Parathyroid adenoma (tissue), 2 donors: ENCODE results near the gene STAB2.

Experiments used
- H2AFZ ChIP-seq: fragments of 300-600 bp; sonication (generic); one replicate; pipeline ENCODE4 v1.7.0; 2017; ENCODE audit warnings: antibody characterized with exemption, mild to moderate bottlenecking
- H3K27ac ChIP-seq: fragments of 300-600 bp; sonication (generic); one replicate; pipeline ENCODE4 v1.7.0; 2017
- H3K27me3 ChIP-seq: fragments of 300-600 bp; sonication (generic); one replicate; pipeline ENCODE4 v1.7.0; 2017; ENCODE audit warnings: low read length; ENCODE audit not compliant: control insufficient read depth, insufficient read depth
- H3K36me3 ChIP-seq: fragments of 300-600 bp; sonication (generic); one replicate; pipeline ENCODE4 v1.7.0; 2017; ENCODE audit warnings: low read length; ENCODE audit not compliant: control insufficient read depth, insufficient read depth
- H3K4me1 ChIP-seq: fragments of 300-600 bp; sonication (generic); one replicate; pipeline ENCODE4 v1.7.0; 2017; ENCODE audit warnings: control low read depth
- H3K4me2 ChIP-seq: fragments of 300-600 bp; sonication (generic); one replicate; pipeline ENCODE4 v1.7.0; 2017; ENCODE audit warnings: low read length
- H3K4me3 ChIP-seq: fragments of 300-600 bp; sonication (generic); one replicate; pipeline ENCODE4 v1.7.0; 2017; ENCODE audit warnings: low read depth, low read length
- H3K79me2 ChIP-seq: fragments of 300-600 bp; sonication (generic); one replicate; pipeline ENCODE4 v1.7.0; 2017; ENCODE audit warnings: control low read depth
- H3K9ac ChIP-seq: fragments of 300-600 bp; sonication (generic); one replicate; pipeline ENCODE4 v1.7.0; 2017; ENCODE audit warnings: mild to moderate bottlenecking
- H3K9me3 ChIP-seq: fragments of 300-600 bp; sonication (generic); one replicate; pipeline ENCODE4 v1.7.0; 2017; ENCODE audit warnings: low read length; ENCODE audit not compliant: control insufficient read depth
- TF ChIP-seq, protein P1 (sequence below): fragments of 300-600 bp; sonication (generic); IDR thresholded peaks from one replicate; pipeline ENCODE4 v1.7.0; 2017; ENCODE audit warnings: antibody characterized with exemption, mild to moderate bottlenecking
- donor health status: primary hyperparathyroidism.

STAB2 gene

GRCh38 chr12:103769240-103769945 is 182.3 kb downstream of the STAB2 start:
- H3K9ac ChIP-seq, result no peak overlapping the region
- TF ChIP-seq, protein P1, sequence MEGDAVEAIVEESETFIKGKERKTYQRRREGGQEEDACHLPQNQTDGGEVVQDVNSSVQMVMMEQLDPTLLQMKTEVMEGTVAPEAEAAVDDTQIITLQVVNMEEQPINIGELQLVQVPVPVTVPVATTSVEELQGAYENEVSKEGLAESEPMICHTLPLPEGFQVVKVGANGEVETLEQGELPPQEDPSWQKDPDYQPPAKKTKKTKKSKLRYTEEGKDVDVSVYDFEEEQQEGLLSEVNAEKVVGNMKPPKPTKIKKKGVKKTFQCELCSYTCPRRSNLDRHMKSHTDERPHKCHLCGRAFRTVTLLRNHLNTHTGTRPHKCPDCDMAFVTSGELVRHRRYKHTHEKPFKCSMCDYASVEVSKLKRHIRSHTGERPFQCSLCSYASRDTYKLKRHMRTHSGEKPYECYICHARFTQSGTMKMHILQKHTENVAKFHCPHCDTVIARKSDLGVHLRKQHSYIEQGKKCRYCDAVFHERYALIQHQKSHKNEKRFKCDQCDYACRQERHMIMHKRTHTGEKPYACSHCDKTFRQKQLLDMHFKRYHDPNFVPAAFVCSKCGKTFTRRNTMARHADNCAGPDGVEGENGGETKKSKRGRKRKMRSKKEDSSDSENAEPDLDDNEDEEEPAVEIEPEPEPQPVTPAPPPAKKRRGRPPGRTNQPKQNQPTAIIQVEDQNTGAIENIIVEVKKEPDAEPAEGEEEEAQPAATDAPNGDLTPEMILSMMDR, result no peak
- no peaks in the 10 kb centered on the region for H3K36me3 ChIP-seq
- no peak overlapping the region for H3K27ac ChIP-seq
- no peaks in the 10 kb centered on the region for H3K79me2 ChIP-seq
- H3K4me2 ChIP-seq, result no peak overlapping the region
- H3K4me3 ChIP-seq, result no peak overlapping the region
- no peak overlapping the region for H2AFZ ChIP-seq
- H3K27me3 ChIP-seq, result no peaks in the 10 kb centered on the region
- no peaks in the 10 kb centered on the region for H3K4me1 ChIP-seq
- no peaks in the 10 kb centered on the region for H3K9me3 ChIP-seq

GRCh38 chr12:103771466-103771865 is 184.4 kb downstream of the STAB2 start:
- H3K9me3 ChIP-seq, result no peaks in the 10 kb centered on the region
- H3K4me2 ChIP-seq, result no peak overlapping the region
- no peaks in the 10 kb centered on the region for H3K27me3 ChIP-seq
- H3K4me3 ChIP-seq, result no peak overlapping the region
- TF ChIP-seq, protein P1, result peak; percentile 28
- no peaks in the 10 kb centered on the region for H3K36me3 ChIP-seq
- H2AFZ ChIP-seq, result no peak overlapping the region
- H3K9ac ChIP-seq, result no peak overlapping the region
- H3K4me1 ChIP-seq, result no peaks in the 10 kb centered on the region
- no peak overlapping the region for H3K27ac ChIP-seq
- no peaks in the 10 kb centered on the region for H3K79me2 ChIP-seq

GRCh38 chr12:103772367-103773108 is 185.5 kb downstream of the STAB2 start:
- Histone ChIP-seq H3K27me3 (no peaks in the 10 kb centered on the region), H3K9ac (no peak overlapping the region)

DNA sequence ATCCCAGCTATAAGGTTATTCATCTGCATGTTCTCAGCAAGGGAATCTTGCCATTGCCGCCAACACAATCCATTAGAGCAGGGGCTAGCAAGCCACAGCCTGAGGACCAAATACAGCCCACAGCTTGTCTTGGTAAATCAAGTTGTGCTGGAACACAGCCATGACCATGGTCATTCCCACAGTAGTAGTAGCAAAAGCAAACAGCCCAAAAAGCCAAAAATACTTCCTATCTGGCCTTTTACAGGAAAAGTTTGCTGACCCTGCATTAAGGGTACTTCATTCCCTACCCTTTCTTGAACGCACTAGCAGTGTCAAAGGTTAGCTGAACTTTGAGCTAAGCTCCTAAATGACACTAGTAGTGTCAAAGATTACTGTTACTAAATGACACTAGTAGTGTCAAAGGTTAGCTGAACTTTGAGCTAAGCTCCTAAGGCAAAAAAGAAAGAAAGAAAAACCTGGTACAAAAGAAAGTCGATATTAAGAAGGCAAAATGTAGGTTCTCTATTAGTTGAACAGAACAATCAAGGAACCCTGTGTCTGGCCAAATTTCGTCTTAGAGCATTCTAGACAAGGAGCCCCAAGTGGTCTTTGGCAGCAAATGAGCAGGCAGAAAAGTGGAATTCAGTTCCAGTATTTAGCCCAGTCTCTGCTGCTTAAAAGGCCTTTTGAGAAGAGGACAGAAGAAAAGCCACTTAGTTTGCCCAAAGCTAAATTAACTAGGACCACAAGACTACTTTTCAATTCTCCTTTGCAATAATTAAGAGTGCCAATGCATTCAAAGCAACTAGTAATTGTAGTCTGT is 186.2 kb downstream of the STAB2 start:
- TF ChIP-seq, protein P1, result no peak
- Histone ChIP-seq H3K4me1 (no peaks in the 10 kb centered on the region), H3K27ac (no peak overlapping the region), H3K27me3 (no peaks in the 10 kb centered on the region), H3K79me2 (no peaks in the 10 kb centered on the region), H3K9me3 (no peaks in the 10 kb centered on the region), H3K36me3 (no peaks in the 10 kb centered on the region), H3K9ac (no peak overlapping the region), H2AFZ (no peak overlapping the region), H3K4me3 (no peak overlapping the region), H3K4me2 (no peak overlapping the region)

More at GRCh38 chr12:103772367-103773108, 185.5 kb downstream of the STAB2 start:
- Histone ChIP-seq H2AFZ (no peak overlapping the region), H3K4me2 (no peak overlapping the region), H3K36me3 (no peaks in the 10 kb centered on the region), H3K27ac (no peak overlapping the region), H3K4me1 (no peaks in the 10 kb centered on the region), H3K9me3 (no peaks in the 10 kb centered on the region), H3K79me2 (no peaks in the 10 kb centered on the region), H3K4me3 (no peak overlapping the region)
- TF ChIP-seq, protein P1, result no peak
